ENCODE data around the gene FERMT3. TPM values are rescaled to one million over a fixed set of nuclear protein-coding genes. Genes with fewer than 3 reads are reported as not detected.
A peak's percentile ranks its signal among the peaks of the same experiment; 100 is the strongest.

FERMT3 gene
- total and polyA plus RNA-seq, 2 of the 13 experiments (the other 11 are each of a cell fraction or from before 2014, with no cell fraction given), result 0.29 TPM; not detected in 1

GRCh38 chr11:64268893-64269539, 62.5 kb downstream of the FERMT3 start (continued):
- TF ChIP-seq FUBP1 (CRISPR knock-in tag; IDR thresholded peaks at IDR 0.05; ENCODE audit: borderline replicate concordance), result no peak
- TF ChIP-seq MAF1 (CRISPR knock-in tag; IDR thresholded peaks at IDR 0.05; ENCODE audit: borderline replicate concordance), result peak; percentile 14
- 0 out of 2 replicates have a peak, but pooled peaks have one; percentile 18 for TF ChIP-seq ETV6 (CRISPR knock-in tag; conservative IDR thresholded peaks at IDR 0.05)
- 0 out of 4 replicates have a peak, but pooled peaks of 1 of the 2 experiments have one; percentile 29 for TF ChIP-seq KLF16 (CRISPR knock-in tag; IDR thresholded peaks at IDR 0.05)
- 0 out of 2 replicates have a peak, but pooled peaks have one; percentile 53 for TF ChIP-seq RARA (CRISPR knock-in tag; IDR thresholded peaks at IDR 0.05)
- 0 out of 2 replicates have a peak, but pooled peaks have one; percentile 70 for TF ChIP-seq ZNF768 (CRISPR knock-in tag; IDR thresholded peaks at IDR 0.05)
- TF ChIP-seq AFF4 (CRISPR knock-in tag; IDR thresholded peaks at IDR 0.05), result peak; percentile 9; the same call in 1 of the 2 replicates
- no peak for TF ChIP-seq ZNF383 (CRISPR knock-in tag; IDR thresholded peaks at IDR 0.05; ENCODE audit: borderline replicate concordance)
- no peak for TF ChIP-seq CSRNP1 (CRISPR knock-in tag; IDR thresholded peaks at IDR 0.05)
- 0 out of 2 replicates have a peak, but pooled peaks have one; percentile 23 for TF ChIP-seq ZFP90 (CRISPR knock-in tag; IDR thresholded peaks at IDR 0.05; ENCODE audit: borderline replicate concordance)
- TF ChIP-seq GATA4 (IDR thresholded peaks at IDR 0.05; ENCODE audit: borderline replicate concordance, low read depth), result no peak
- no peak for TF ChIP-seq ZNF362 (CRISPR knock-in tag; IDR thresholded peaks at IDR 0.05; ENCODE audit: borderline replicate concordance)
- TF ChIP-seq CEBPG (CRISPR knock-in tag; IDR thresholded peaks at IDR 0.05), result peak; percentile 45
- TF ChIP-seq ZNF569 (CRISPR knock-in tag; IDR thresholded peaks at IDR 0.05; ENCODE audit: borderline replicate concordance), result 0 out of 2 replicates have a peak, but pooled peaks have one; percentile 60
- peak; percentile 51; the same call in 1 of the 2 replicates for TF ChIP-seq MYPOP (CRISPR knock-in tag; IDR thresholded peaks at IDR 0.05)
- TF ChIP-seq RBAK (CRISPR knock-in tag; IDR thresholded peaks at IDR 0.05), result no peak
- peak; percentile 51; the same call in 1 of the 2 replicates for TF ChIP-seq MAZ (IDR thresholded peaks at IDR 0.05; ENCODE audit: borderline replicate concordance, low read depth, low read length)
- TF ChIP-seq MAZ (CRISPR knock-in tag; IDR thresholded peaks at IDR 0.05; ENCODE audit: low read depth), result no peak; the same call in 1 of the 2 replicates
